ENCODE results near the gene LAMA3.
"Not testable (repeated sequence)": the region's sequence is repeated elsewhere in the genome, so short reads cannot be mapped to it uniquely, and the experiment has no call there.

LAMA3 gene

DNA sequence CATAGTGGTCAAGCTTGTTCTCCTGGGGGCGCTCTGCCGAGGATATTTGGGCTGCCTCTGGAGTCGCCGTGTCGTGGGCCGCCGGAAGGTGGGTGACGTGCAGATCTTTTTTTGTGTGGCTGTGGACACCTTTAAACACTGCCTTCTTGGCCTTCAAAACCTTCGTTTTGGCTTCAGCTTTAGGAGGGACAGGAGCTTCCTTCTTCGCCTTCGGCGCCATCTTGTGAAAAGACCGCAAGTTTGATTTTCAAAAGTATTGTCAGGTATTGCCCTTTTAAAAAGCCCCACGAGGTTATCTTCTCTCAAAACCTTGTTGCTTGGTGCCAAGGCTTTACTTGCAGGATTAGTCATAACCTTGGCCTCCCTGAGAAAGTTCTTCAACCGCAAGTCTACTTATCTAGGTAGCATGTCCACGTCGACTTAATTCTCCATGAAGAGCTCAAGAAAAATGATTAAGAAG is 20.8 kb downstream of the LAMA3 start:
- no peak for DNase-seq

DNA sequence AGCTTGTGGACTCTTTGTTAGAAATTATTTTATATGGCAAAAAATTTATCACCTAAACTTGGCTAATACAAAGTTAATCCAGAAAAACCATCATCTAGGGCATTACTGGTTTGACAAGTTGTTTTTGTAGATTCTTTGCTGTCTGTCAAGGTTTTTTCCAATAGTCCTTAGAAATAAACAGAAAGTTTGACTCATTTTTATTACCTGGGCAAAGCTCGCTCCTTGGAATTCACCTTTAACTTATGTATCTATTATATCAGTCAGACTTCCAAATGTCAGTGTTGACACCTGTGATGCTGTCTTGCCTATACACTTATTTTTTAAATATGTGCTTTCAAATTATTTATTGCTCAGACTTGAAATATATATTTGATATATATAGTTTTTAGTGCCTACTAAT is 21.7 kb downstream of the LAMA3 start:
- DNase-seq = no peak

DNA sequence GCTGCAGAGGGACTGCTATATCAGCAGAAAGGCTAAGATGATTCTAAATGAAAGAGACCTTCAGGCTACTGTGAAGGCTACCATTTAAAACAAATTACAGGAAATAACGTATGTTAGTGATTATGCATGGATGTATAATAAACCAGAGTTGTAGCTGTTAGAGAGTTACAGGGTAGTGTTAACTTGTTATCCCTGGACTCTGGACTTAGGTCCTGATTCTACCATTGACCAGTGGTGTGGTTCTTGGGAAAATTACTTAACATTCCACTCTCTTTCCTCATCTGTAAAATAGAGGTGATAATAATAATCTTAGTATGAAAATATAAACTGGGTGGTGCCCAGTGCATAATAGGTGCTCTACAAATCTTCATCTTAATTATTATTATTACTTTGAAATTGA is 22.2 kb downstream of the LAMA3 start:
- no peak for DNase-seq

DNA sequence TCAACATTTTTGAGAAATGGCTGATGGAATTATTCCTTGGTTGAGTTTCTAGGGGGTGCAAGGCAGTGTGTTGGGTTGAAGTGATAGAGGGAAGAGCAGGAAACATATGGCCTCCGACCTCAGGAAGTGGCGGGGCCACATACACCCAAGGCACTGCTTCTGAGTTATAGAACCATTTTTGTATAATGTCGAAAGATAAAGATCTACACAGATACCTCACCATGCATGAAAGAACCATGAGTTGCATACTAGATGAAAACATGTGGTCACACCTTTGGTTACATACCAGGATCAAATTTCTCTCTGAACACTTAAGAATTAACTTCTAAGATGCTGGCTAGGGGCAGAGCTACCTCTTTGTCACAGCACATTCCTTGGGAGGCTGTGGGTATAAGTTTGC is 23.2 kb downstream of the LAMA3 start:
- DNase-seq = no peak

DNA sequence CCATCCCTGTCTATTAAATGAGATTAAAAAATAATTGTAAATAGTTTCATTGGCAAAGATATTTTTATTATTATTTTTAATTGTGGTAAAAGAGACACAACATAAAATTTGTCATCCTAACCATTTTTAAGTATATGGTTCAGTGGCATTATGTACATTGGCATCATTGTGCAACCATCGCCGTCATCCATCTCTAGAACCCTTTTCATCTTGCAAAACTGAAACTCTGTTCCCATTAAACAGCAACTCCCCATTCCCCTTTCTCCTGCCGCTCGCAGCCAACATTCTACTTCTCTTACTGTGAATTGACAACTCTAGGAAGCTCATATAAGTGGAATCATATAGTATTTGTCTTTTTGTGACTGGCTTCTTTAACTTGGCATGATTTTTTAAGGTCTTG is 25.3 kb downstream of the LAMA3 start:
- no peak for DNase-seq

DNA sequence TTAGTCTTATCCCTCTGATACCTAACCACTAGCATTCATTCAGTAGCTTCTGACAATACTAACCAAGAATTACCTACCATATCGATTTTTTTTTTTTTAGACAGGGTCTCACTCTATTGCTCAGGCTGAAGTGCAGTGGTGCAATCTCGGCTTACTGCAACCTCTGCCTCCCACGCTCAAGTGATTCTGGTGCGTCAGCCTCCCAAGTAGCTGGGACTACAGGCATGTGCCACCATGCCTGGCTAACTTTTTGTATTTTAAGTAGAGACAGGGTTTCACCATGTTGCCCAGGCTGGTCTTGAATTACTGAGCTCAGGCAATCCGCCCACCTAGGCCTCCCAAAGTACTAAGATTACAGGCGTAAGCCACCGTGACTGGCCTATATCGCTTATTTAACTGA is 26.8 kb downstream of the LAMA3 start:
- not testable (repeated sequence) for DNase-seq

DNA sequence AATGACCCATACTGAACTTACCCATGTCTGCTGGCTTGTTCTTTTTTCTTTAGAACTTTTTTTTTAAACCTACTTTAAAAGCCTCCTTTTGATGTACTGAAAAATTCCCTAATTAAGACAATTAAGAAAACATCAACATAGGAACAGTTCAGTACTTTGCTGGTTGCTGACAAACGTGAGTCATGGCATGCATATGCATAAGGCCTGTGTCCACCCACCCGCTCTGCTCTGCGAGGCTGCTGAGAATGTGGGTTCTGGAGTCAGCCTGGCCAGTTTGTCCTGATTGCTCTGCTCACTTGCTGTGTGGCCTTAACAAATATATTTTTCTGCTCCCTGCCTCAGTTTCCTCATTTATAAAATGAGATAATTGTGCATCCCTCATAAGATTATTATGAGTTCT is 27.3 kb downstream of the LAMA3 start:
- DNase-seq = no peak

DNA sequence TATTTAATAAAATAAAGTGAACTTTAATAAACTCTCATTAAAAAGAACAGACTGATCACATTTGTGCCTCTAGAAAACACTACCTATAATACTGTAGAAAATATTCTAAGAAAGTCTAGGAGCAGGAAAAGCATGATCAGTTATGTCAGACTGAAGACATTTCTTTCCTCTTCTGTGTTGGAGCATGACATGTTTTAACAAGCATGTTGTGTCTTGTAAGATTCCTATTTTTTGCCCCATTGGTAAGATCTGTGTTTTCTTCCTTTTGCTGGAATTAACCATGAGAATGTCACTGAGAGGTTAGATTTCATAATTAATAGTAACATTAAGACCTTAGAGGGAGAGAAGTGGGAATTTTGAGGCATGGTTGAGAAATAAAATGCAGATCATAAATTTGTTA is 27.7 kb downstream of the LAMA3 start:
- no peak for DNase-seq

DNA sequence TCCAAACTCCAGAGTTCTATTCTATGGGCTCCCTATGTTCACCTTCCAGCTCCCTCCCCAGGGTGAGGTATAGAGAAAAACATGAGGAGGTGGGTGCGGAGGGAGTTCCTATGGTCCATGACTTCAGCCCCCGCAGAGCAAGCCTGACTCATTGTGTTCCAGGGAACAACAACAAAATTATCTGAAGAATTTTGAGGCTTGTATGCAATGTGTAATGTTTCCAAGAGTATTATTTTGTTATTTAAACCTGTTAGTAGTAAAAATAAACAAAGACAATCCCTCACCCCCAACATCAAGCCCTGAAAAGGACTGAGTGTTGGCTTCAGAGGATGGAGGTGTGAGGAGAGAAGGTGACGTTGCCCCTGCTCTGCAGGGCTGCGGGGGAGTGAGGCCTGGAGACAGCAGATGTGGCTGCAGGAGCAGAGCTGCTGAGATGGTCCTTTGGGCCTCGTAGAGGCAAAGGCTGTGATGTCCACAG is 29.0 kb downstream of the LAMA3 start:
- no peak for DNase-seq

DNA sequence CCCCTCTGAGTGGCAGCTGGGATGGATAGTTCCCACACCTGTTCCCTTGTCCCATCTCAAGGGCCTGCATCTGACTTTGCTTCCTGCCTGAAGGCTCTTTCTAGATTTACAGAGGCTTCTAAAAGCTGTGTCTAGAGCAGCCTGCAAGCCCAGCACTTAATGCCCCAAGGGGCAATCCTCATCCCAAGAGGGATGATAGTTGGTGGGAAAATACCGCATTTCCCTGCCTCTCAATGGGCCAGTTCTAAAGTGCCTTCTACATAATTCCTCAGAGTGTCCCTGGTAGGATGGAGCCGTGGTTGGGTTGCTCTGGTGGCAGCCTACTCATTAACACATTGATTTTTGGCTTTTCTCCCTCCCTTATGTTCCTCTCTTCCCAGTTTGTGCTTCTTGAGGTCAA is 29.5 kb downstream of the LAMA3 start:
- DNase-seq = no peak

DNA sequence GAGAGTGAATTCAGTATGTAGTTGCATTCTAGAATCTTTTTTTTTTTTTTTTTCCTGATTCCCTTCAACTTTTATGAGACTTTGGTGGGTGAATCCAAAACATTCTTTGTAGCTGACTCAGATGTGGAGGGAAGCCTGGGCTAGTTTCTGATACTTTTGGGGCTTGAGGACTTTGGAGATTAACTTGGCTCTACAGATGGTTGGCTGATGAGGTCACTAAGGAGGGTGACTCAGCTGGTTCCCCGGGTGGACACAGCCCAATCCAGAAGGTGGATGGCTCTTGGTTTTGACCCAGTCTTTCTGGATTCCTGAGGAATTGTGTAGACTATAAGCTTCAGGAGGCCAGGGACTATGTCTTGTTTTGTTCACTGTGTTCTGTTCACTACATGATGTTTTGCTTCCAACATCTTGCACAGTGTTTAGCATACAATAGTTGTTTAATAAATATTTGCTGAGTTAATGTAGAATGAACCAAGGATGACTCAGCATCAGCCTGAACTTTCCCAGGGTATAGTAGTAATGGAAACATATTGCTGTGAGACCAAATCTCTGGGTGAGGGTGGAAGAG is 30.5 kb downstream of the LAMA3 start:
- no peak for DNase-seq

DNA sequence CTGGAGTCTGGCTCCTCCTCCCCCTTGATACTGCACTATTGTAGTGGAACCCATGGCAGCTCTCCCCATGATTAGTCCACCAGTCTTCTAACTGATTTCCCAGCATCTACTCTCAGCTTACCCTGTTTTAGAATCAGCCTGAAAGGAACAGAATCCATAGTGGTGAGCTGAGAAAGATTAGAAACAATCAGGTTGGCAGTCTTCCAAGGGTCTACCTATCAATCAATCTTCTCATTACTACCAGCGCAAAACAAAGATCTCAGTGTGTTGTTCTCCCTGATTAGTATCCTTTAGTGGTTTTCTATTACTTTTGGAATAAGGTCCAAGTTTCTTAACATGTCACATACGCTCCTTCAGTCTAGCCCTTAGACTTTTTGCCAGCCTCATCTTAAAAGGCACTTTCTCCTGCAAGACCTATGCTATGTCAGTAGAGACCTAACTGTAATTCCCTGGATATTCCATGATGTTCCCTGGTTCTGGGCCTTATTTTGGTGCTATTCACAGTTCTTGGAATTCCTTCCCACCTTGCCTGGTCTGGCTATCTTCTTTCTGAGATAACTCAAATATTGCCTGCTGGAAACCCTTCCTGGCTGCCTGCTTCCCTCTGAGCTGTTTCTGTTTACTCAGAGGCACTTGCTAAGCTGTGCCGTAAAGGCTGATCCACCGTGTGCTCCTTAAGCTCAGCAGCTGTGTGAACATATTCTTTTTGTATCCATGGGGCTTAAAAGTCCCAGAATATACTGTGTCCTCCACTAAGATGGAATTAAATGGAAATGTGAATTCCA is 32.6 kb downstream of the LAMA3 start:
- no peak for DNase-seq

DNA sequence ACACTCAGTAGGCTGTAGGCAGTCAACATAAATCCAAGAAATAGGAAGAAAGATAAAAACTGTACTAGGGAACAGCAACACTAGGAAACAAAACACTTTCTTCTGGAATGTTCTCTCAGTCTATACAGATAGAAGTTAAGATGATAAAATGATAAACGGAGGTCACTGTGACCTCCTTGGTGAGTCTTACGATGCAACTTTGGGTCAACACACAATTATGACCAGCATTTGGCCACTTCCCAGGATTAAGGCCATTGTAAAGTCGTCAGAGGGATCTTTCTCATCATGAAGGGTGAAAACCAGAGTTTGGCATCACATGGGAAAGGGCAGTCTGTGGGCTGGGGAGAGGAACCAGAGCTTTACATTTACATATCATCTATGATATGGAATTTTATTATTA is 33.4 kb downstream of the LAMA3 start:
- DNase-seq = no peak

DNA sequence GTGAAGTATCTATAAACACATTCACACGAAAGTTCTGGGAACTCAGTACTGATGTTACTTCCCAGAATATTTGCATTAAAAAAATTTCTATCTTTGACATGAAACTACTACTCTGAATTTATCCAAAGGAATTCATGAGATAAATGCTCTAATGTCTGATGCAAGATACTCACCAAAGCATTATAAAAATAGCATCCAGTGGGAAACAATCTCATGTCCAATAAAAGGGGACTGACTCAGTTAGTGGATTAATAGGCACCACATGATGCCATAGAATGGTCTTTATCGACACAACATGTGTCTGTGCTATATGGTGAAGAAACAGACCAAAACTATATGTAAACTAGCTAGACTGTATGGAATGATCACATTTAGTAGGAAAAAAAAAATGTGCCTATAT is 33.9 kb downstream of the LAMA3 start:
- no peak for DNase-seq

DNA sequence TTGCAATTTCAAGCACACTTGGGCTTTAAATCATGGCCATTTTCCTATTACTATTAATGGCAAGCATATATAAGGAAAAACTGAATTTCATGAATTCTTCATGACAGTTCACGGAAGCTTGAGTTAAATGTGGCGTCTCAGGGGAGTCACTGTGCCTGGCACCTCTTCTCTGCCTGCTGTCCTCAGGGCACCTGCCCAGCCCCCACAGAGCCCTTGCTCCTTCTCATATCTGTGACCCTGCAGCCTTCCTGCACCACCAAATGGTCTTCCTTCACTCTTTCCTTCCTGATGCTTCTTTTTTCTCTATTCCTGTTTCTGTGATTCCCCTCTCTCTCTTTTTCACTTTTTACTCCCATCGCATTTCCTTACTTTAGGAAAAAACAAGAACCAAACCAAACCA is 35.4 kb downstream of the LAMA3 start:
- DNase-seq = no peak

DNA sequence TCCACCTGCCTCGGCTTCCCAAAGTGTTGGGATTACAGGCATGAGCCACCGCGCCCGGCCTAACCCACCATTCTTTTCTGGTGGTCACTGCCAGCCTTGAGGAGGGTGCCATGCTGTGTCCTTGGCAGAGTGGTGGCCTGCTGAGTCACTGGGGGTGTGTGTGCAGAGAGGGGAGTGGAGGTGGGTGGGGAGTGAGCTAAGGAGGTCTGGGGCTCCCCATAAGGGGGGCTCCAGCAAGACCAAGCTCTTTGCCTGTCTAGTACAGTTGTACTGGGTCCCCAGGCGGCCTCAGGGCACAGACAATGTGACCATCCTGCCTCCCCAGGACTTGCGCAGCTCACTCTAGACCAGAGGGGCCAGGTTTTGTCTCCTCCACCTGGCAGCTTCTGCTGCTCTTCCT is 36.1 kb downstream of the LAMA3 start:
- no peak for DNase-seq

DNA sequence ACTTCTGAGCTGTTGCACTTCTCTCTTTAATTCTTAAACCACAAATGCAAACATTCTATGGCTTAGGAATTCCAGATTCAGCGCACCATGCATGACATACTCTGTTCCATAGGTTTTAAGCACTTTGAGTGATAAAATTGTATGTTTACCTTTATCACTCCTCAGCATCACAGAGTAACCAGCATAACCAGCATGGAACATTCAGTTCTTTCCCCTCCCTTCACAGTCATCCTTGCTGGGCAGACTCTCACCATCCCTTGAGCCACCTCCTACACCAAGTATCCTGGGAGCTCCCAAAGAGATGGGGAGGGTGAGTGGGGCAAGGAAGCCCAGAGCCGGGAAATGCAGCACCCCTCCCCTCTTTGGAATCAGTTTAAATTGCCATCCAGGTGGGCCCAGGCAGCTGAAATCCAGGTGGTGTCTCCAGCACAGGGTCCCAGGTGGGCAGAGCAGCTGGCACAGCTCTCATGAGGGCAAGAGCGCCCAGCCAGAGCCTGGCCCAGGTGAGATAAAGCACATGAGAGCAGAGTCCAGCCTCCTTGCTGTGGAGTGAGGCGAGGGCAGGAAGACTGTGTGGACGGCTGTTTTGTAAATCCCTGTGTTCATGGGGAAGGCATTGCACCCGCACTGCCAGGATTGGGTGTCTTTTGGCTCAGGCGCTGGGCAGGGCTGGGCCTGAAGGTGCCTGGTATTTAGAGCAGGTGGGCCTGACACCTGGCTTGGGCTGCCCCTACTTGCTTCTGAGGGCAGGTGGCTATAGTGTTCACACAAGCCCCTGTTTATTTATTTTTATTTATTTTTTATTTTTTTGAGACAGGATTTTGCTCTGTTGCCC is 36.8 kb downstream of the LAMA3 start:
- DNase-seq = no peak

DNA sequence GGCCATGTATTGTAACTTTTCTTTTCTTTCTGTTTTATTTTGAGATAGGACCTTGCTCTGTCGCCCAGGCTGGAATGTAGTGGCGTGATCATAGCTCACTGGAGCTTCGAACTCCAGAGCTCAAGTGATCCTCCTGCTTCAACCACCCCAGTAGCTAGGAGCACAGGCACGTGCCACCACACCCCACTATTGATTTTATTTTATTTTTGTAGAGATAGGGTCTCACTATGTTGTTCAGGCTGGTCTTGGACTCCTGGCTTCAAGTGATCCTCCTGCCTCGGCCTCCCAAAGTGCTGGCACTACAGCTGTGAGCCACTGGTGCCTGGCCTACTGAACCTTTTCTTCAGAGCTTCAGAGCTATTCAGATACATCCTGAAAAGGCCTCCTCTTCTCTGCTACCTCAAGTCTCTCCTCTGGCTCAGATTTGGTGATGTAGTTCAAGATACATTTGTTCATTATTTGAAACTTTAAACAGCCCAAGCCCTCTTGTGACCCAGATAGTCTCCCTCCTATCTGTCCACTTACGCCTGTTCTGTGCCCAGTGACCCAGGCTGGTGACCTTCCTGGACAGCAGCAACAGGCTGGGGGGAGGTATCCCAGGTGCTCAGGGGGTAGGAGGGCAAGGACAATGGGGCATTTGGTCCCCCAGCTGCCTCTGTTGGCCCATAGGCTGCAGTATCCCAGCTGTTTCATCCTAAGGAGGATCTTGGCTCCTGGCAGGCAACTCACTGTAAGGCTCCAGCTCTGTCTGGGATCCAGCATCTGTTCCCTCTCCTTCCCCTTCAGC is 38.6 kb downstream of the LAMA3 start:
- no peak for DNase-seq

DNA sequence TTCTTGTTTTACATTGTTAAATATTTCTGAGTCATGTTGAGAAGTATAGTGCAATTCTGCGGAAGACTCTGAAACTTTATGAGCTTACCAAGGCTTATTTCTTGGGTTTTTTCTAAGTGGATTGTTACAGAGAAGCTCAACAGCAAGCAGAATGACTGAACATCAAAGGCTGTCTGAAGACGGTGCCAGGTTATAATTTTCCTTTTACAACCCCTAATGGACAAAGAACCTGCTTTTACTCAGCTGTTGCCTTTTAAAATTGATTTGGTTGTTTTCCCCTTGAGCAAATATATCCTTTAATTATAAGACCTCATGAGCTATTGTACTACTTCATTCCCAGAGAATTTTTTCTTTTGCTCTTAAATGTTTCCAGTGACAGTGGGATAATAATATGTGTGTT is 41.6 kb downstream of the LAMA3 start:
- DNase-seq = no peak

DNA sequence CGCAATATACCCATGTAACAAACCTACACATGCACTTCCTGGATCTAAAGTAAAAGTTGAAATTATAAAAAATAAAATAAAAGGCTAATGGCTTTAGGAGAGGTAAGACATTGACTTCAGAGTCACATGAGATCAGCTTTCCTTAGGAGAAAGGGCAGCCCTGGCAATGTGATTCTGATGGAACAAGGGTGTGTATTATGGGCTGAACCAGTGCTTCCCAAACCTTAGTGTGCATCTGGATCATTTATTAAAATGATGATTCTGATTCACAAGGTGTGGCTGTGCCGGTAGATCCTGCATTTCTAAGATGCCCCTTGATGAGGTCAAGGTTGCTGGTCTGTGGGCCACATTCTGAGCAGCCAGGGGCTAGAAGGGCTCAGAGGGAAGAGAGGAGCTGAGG is 42.6 kb downstream of the LAMA3 start:
- no peak for DNase-seq

DNA sequence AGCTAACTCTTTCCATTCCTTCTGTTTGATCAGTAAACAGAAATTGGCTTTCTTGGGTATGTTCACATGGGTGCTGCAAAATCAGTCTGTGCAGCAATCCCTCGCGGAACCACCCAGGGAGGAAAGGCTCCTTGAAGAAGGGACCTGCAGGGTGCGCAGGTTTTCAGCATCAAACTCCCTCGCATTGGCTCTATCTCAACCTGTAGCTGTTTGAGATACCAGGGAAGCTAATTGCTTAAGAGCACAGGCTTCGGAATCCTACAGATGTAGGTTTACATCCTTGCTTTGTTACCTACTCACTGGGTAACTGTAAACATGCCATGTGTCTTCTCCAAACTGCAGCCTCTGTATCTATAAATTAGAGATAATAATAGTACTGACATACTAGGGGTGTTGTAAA is 43.2 kb downstream of the LAMA3 start:
- no peak for DNase-seq

DNA sequence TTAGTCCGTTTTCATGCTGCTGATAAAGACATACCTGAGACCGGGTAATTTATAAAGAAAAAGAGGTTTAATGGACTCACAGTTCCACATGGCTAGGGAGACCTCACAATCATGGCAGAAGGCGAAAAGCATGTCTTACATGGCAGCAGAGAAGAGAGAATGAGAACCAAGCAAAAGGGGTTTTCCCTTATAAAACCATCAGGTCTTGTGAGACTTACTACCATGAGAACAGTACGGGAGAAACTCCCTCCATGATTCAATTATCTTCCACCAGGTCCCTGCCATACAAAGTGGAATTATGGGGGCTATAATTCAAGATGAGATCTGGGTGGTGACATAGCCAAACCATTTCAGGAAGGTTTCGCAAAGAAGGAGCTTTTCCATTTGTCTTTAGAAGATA is 44.0 kb downstream of the LAMA3 start:
- not testable (repeated sequence) for DNase-seq

DNA sequence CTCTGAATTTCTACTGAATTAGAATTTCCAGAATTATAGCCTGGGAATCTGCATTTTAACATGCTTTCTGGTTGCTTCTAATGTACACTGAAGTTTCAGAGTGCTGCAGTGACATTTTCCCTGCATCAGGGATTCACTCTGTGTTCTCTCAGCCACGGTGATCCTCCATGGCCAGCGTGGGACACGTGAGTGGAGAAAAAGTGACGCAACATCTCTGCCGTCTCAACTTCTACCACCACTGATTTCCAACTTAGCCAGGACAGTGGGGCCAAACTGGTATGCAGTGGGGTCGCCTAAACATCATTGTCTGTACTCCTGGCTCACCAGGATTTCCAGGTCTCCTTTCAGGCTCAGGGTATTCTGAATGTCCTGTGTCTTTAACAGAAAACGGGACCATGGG is 44.6 kb downstream of the LAMA3 start:
- no peak for DNase-seq

Data from NCI-H526 treated with DMSO at 0.1 percent for 48 hours (cell line).